Kidney epithelial cell (primary cell): ENCODE results near the gene PSMA7. TPM values are rescaled to one million over a fixed set of nuclear protein-coding genes. Genes with fewer than 3 reads are reported as not detected.
A peak's percentile ranks its signal among the peaks of the same experiment; 100 is the strongest.

Experiments
- DNase-seq: peaks from one replicate; pipeline ENCODE4 v3.0.0-alpha.2; 2010; ENCODE audit warnings: low read depth
- H3K27me3 ChIP-seq: 2 replicates; pipeline ENCODE4 v1.6.0; 2011; ENCODE audit warnings: low read length; ENCODE audit not compliant: control insufficient read depth, insufficient read depth
- H3K36me3 ChIP-seq: 2 replicates; pipeline ENCODE4 v1.5.1; 2011; ENCODE audit warnings: low read length; ENCODE audit not compliant: control insufficient read depth, insufficient read depth
- H3K4me3 ChIP-seq: 2 replicates; pipeline ENCODE4 v1.5.1; 2011; ENCODE audit warnings: low read depth, mild to moderate bottlenecking, control low read depth, low read length
- total RNA-seq: library from RNA; depleted of rRNA; stranded (reverse); fragments of >200 nt; gene quantifications from 2 replicates; pipeline ENCODE4 v1.2.3, GENCODE V29; 2015
- TF ChIP-seq, protein P1 (sequence below): IDR thresholded peaks from 2 replicates; pipeline ENCODE4 v1.5.1; 2011; ENCODE audit warnings: mild to moderate bottlenecking, moderate library complexity, low read length, control low read depth, inconsistent platforms; ENCODE audit not compliant: insufficient read depth, poor library complexity, severe bottlenecking

PSMA7 gene
- total RNA-seq, 1 donor from 2014 or later = 420 TPM

DNA sequence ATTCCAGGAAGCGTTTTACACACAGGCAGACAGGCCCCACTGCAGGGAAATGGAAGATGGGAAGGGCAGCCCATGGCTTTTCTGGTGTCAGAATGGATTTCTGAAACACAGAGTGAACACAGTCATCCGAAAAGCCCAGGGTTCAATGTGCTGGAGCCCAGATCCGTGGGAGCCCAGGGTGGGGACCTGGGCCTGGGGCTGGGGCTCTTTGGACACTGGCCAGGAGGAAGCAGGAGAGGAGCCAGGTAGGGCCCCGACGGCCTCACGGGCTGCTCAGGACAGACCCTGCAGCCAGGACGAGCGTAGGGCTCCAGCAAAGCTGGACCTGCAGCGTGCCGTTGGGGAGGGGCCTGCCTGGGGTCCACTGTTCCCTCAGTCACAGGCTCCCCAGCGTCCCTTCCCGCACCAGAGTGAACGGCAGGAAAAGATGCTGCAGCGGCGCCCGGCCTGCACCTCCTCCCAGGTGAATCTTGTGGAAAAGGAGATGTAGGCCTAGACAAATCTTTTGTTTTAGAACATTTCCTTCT lies 45.2 kb downstream of the PSMA7 start:
- TF ChIP-seq, protein P1, sequence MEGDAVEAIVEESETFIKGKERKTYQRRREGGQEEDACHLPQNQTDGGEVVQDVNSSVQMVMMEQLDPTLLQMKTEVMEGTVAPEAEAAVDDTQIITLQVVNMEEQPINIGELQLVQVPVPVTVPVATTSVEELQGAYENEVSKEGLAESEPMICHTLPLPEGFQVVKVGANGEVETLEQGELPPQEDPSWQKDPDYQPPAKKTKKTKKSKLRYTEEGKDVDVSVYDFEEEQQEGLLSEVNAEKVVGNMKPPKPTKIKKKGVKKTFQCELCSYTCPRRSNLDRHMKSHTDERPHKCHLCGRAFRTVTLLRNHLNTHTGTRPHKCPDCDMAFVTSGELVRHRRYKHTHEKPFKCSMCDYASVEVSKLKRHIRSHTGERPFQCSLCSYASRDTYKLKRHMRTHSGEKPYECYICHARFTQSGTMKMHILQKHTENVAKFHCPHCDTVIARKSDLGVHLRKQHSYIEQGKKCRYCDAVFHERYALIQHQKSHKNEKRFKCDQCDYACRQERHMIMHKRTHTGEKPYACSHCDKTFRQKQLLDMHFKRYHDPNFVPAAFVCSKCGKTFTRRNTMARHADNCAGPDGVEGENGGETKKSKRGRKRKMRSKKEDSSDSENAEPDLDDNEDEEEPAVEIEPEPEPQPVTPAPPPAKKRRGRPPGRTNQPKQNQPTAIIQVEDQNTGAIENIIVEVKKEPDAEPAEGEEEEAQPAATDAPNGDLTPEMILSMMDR = no peak
- DNase-seq = no peak
- Histone ChIP-seq H3K4me3 (no peak overlapping the region), H3K27me3 (no peaks in the 10 kb centered on the region), H3K36me3 (no peaks in the 10 kb centered on the region)

DNA sequence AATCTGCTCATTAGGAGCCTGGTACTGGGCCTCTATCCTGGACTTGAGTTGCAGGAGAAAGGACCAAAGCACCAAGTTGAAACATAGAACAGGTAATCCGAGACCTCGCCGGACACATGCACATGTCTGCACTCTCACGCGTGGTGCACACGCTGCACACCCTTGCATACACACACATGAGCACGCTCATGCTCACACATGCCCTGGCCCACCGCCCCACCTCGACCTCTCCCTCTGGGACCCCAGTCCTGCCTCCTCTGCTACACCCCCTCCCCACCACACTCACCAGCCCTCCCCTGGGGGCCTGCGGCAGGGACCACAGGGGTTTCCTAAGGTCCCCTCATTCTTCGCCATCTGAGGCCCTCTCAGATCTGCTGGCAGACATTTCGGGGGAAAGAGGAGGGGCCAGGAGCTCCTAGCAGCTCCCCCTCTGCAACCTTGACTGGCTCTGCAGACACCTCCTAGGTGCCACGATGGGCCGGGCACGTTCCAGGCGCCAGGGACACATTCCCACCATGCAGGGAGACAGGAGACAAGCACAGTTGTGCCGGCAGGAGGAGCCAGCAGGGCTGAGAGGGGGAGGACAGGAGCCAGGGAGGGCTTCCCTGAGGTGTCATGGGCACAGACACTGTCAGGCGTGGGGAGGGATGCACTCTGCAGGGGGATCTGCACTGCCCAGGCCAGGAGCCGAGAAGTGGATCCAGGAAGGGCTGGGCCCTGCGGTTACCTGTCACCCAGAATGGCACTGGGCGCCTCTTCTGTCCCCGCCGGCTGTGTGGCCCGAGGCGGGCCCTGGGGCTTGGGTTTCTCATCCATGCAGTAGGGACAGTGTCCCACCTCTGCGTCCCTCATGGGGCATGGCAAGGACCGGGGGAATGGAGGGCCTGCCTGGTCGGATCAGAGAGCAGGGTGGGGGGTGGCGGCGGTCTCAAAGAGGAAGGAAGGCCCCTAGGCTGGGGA lies 46.5 kb downstream of the PSMA7 start:
- Histone ChIP-seq H3K27me3 (no peaks in the 10 kb centered on the region), H3K4me3 (no peak overlapping the region), H3K36me3 (no peaks in the 10 kb centered on the region)
- TF ChIP-seq, protein P1 = no peak
- no peak for DNase-seq

DNA sequence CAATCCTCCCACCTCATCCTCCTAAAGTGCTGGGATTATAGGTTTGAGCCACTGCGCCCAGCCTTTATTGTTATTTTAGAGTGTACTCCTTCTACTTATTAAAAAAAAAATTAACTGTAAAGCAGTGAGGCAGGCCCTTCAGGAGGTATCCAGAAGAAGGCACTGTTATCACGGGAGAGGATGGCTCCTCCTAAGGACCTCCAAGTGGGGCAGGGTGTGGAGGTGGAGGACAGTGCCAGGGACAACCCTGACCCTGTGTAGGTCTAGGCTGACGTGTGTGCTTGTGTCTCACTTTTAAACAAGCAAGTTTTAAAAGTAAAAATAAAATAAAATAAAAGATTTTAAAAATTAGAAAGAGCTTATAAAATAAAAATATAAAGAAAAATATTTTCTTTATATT lies 53.8 kb downstream of the PSMA7 start:
- Histone ChIP-seq H3K27me3 (no peaks in the 10 kb centered on the region), H3K36me3 (no peaks in the 10 kb centered on the region), H3K4me3 (no peak overlapping the region)
- TF ChIP-seq, protein P1 = no peak
- no peak for DNase-seq

DNA sequence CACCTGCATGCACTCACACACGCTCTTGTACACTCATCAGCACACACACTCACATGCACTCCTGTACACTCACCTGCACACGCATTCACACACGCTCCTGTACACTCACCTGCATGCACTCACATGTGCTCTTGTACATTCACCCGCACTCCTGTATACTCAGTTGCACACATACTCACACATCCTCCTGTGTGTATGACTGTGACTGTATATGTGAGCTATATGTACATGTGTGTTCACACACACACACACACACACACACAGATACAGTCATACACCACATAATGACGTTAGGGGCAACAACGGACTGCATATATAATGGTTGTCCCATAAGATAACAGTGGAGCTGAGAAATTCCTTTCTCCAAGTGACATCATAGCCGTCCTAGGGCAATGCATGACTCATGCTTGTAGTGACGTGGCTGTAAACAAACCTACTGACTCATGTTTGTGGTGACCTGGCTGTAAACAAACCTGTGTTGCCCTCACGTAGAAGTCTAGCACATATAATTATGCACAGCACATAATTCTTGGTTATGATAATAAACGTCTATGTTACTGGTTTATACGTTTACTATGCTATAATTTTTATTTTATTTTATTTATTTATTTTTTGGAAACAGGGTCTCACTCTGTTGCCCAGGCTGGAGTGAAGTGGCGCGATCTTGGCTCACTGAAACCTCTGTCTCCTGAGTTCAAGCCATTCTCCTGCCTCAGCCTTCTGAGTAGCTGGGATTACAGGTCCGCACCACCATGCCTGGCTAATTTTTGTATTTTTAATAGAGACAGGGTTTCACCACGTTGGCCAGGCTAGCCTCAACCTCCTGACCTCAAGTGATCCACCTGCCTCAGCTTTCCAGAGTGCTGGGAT lies 54.7 kb downstream of the PSMA7 start:
- peak; percentile 58 for DNase-seq
- H3K36me3 ChIP-seq = no peaks in the 10 kb centered on the region
- TF ChIP-seq, protein P1 = no peak
- peaks cover under 1% of the 10 kb centered on the region for H3K27me3 ChIP-seq
- no peak overlapping the region for H3K4me3 ChIP-seq

DNA sequence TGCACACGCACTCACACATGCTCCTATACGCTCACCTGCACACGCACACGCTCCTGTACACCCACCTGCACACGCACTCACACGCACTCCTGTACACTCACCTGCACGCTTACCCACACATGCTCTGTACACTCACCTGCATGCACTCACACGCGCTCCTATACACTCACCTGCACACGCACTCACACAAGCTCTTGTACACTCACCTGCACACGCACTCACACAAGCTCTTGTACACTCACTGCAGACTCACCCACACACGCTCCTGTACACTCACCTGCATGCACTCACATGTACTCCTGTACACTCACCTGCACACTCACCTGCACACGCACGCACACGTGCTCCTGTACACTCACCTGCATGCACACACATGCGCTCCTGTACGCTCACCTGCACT lies 55.6 kb downstream of the PSMA7 start:
- DNase-seq = no peak
- Histone ChIP-seq H3K4me3 (no peak overlapping the region), H3K36me3 (no peaks in the 10 kb centered on the region), H3K27me3 (peaks cover 3% of the 10 kb centered on the region)
- TF ChIP-seq, protein P1 = no peak
